Peyer's patch (tissue), 4 donors: Measurements from ENCODE around the gene TTC12. TPM values are rescaled to one million over a fixed set of nuclear protein-coding genes. Genes with fewer than 3 reads are reported as not detected.

ENCODE experiments used
- DNase-seq, 3 donors: peaks; one replicate each; pipeline ENCODE4 v3.0.0-alpha.2; 2017 to 2019
- H3K27ac ChIP-seq, 4 donors: fragments of 200-600 bp; sonication (generic); one replicate each; pipeline ENCODE4 v1.5.1; 2016 to 2019
- H3K27me3 ChIP-seq, 2 donors: fragments of 200-600 bp; sonication (generic); one replicate each; pipeline ENCODE4 v1.5.1; 2019
- H3K36me3 ChIP-seq, 3 donors: fragments of 200-600 bp; sonication (generic); one replicate each; pipeline ENCODE4 v1.5.1; 2016 to 2019
- H3K4me1 ChIP-seq, 4 donors: fragments of 200-600 bp; sonication (generic); one replicate each; pipeline ENCODE4 v1.5.1; 2016 to 2019
- H3K4me3 ChIP-seq, 4 donors: fragments of 200-600 bp; sonication (generic); 1 replicate in 3 of 4; 2 replicates in 1 of 4; pipeline ENCODE4 v1.5.1; 2016 to 2019; ENCODE audit warnings: mild to moderate bottlenecking in 1 of 4
- H3K9me3 ChIP-seq, 4 donors: fragments of 200-600 bp; sonication (generic); one replicate each; pipeline ENCODE4 v1.5.1; 2016 to 2019; ENCODE audit warnings: mild to moderate bottlenecking in 1 of 4
- CTCF ChIP-seq, 6 experiments: fragments of 450-650 bp in 4 of 6; fragments of 200-600 bp in 2 of 6; sonication (generic) in 1 of 6; IDR thresholded peaks; one replicate each; pipeline ENCODE4 v1.5.1; 2017 to 2019; ENCODE audit warnings: antibody characterized with exemption in 6 of 6, mild to moderate bottlenecking in 3 of 6, moderate library complexity in 1 of 6
- POLR2A ChIP-seq, 2 donors: fragments of 450-650 bp; IDR thresholded peaks; one replicate each; pipeline ENCODE4 v1.5.1; 2017; ENCODE audit warnings: antibody characterized with exemption in 2 of 2, mild to moderate bottlenecking in 2 of 2, moderate library complexity in 2 of 2
- total RNA-seq, 4 donors: library from RNA; depleted of rRNA; stranded (reverse); fragments of >200 nt; gene quantifications; one replicate each; pipeline ENCODE4 v1.1.0, GENCODE V29; 2016

TTC12 gene
- total RNA-seq, 4 donors from 2014 or later, result 6.3 to 62.7 (median 19.8) TPM

GRCh38 chr11:113278925-113279324 lies 35.5 kb upstream of the TTC12 start:
- Histone ChIP-seq H3K27ac (no peak overlapping the region), H3K36me3 (no peaks in the 10 kb centered on the region), H3K4me1 (no peaks in the 10 kb centered on the region), H3K4me3 (no peak overlapping the region), H3K27me3 (no peaks in the 10 kb centered on the region), H3K9me3 (no peaks in the 10 kb centered on the region)
- TF ChIP-seq POLR2A (IDR thresholded peaks at IDR 0.05), result no peak
- TF ChIP-seq CTCF (IDR thresholded peaks at IDR 0.05), result no peak
- no peak for DNase-seq

- Histone ChIP-seq H3K27ac (no peak overlapping the region), H3K9me3 (no peaks in the 10 kb centered on the region), H3K27me3 (no peaks in the 10 kb centered on the region), H3K4me1 (no peaks in the 10 kb centered on the region), H3K4me3 (no peak overlapping the region), H3K36me3 (no peaks in the 10 kb centered on the region)
- DNase-seq, result no peak
- no peak for TF ChIP-seq CTCF (IDR thresholded peaks at IDR 0.05)
These were observed 34.8 kb upstream of the TTC12 start for GRCh38 chr11:113279591-113279990.

GRCh38 chr11:113281052-113281725 lies 33.2 kb upstream of the TTC12 start:
- Histone ChIP-seq H3K36me3 (no peaks in the 10 kb centered on the region), H3K9me3 (no peaks in the 10 kb centered on the region), H3K4me3 (no peak overlapping the region), H3K4me1 (no peaks in the 10 kb centered on the region), H3K27ac (no peak overlapping the region), H3K27me3 (no peaks in the 10 kb centered on the region)
- no peak for TF ChIP-seq POLR2A (IDR thresholded peaks at IDR 0.05)
- no peak for TF ChIP-seq CTCF (IDR thresholded peaks at IDR 0.05)
- no peak for DNase-seq

- no peak for DNase-seq
- TF ChIP-seq CTCF (IDR thresholded peaks at IDR 0.05) (no peak), POLR2A (IDR thresholded peaks at IDR 0.05) (no peak)
- Histone ChIP-seq H3K9me3 (no peaks in the 10 kb centered on the region), H3K27me3 (no peaks in the 10 kb centered on the region), H3K4me1 (no peaks in the 10 kb centered on the region), H3K36me3 (no peaks in the 10 kb centered on the region), H3K27ac (no peak overlapping the region), H3K4me3 (no peak overlapping the region)
These were observed 31.4 kb upstream of the TTC12 start for GRCh38 chr11:113282898-113283437.

- TF ChIP-seq POLR2A (IDR thresholded peaks at IDR 0.05) (no peak), CTCF (IDR thresholded peaks at IDR 0.05) (no peak)
- H3K4me1 ChIP-seq, result no peaks in the 10 kb centered on the region
- H3K9me3 ChIP-seq, result no peaks in the 10 kb centered on the region
- H3K27me3 ChIP-seq, result no peaks in the 10 kb centered on the region
- no peak overlapping the region for H3K4me3 ChIP-seq
- H3K27ac ChIP-seq, result no peak overlapping the region
- no peaks in the 10 kb centered on the region for H3K36me3 ChIP-seq
- DNase-seq, result no peak
These were observed 30.5 kb upstream of the TTC12 start for GRCh38 chr11:113283881-113284280.
